Muscle of back (tissue), 11 donors: ENCODE measurements around the gene ZNF593. TPM values are rescaled to one million over a fixed set of nuclear protein-coding genes. Genes with fewer than 3 reads are reported as not detected.

Experiments used
- DNase-seq, 3 donors: peaks; one replicate each; pipeline versions ENCODE4 v3.0.0 to v3.0.0-alpha.2; 2013
- polyA plus RNA-seq, 10 donors: library from polyadenylated mRNA; unstranded; fragments of 120-200 nt; gene quantifications; one replicate each; pipeline ENCODE4 v1.2.1, GENCODE V29; 2013; ENCODE audit not compliant: insufficient read length in 10 of 10

ZNF593 gene
- polyA plus RNA-seq, 10 donors = 10.3 to 21.7 (median 16.6) TPM

- DNase-seq = no peak
Measured at GRCh38 chr1:26197813-26198212, 28.1 kb downstream of the ZNF593 start.

GRCh38 chr1:26200413-26200812 lies 30.7 kb downstream of the ZNF593 start:
- DNase-seq = no peak

DNA sequence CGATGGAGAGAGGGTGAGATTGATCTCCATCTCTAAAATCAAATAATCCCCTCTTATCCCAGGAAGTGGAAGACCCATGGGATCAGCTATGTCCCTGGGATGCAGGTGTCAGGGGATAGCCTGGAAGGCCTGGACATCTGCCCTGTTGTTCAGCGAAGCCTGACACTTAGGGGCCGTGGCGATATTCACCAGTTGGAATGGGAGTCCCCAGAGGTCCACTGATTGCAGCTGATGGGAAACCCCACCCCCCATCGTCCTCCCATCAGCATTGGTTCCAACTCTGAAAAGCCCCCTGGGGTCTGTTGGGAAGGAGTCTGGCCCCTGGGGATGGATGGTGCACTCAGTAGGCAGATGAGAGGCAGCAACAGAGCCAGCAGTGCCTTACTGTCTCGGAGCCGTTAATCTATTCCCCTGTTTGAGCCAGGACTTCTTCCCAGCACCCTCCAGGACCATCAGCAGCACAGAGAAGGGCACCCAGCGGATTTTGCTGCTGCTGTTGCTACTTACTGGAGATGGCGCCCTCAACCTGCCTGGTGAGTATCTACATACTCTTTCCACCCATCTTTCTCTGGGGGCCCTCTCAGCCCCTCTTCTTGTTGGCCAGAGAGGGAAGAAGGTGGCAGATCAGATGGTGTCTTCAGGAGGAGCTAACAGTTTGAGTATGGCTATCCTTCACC lies 34.1 kb downstream of the ZNF593 start:
- DNase-seq = no peak

GRCh38 chr1:26210147-26210870 lies 40.6 kb downstream of the ZNF593 start:
- no peak for DNase-seq

DNA sequence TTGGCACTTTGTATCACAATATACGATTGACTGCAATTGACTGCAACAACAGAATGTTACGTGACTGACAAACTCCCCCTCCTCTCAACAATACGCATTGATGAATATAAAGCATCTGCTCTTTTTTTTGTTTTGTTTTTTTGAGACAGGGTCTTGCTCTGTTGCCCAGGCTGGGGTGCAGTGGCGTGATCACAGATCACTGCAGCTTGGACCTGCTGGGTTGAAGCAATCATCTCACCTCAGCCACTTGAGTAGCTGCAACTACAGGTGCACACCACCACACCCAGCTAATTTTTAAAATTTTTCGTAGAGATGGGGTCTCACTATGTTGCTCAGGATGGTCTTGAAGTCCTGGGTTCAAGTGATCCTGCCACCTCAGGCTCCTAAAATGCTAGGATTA lies 43.0 kb downstream of the ZNF593 start:
- no peak for DNase-seq

DNA sequence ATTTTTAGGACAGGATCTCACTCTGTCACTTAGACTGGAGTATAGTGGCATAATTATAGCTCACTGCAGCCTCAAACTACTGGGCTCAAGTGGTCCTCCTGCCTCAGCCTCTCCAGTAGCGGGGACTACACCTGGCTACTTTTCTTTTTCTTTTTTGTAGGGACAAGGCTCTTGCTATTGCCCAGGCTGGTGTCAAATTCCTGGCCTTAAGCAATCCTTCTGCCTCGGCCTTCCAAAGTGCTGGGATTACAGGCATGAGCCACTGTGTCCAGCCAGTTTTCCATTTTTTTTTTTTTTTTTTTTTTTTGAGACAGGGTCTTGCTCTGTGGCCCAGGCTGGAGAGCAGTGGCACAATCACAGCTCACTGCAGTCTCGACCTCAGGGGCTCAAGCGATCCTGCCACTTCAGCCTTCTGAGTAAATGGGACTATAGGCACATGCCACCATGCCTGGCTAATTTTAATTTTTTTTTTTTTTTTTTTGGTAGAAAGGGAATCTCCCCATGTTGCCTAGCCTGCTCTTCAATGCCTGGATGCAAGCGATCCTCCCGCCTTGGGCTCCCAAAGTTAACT lies 43.7 kb downstream of the ZNF593 start:
- DNase-seq = no peak

DNA sequence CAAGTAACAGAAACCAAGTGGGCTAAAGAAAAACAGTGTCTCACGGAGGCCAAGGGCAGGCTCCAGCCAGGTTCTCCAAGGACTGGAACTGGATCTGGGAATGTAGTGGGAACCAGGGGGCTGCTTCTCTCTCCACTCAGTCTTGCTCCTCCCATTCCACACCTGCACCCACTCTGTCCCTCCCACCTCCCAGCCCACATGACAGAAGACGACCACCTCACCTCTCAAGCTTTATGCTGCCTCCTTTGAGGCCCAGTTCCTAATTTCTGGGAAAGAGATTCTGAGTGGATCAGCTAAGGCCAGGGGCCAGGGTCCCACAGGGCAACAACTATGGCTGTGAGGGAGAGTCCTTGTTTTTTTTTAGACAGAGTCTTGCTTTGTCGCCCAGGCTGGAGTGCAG lies 45.5 kb downstream of the ZNF593 start:
- no peak for DNase-seq

- DNase-seq = no peak
Measured at GRCh38 chr1:26218906-26219494, 49.3 kb downstream of the ZNF593 start.

Other genes with a start within 250 kb of the ZNF593 start
- 10 to 100 TPM; 30.1 to 83.9 (median 59.1) TPM for gene PAFAH2, start 171.8 kb upstream of the ZNF593 start, polyA plus RNA-seq
- gene EXTL1, start 148.1 kb upstream of the ZNF593 start, polyA plus RNA-seq = 1 to 10 TPM; 1.7 to 7.3 (median 3.2) TPM
- 1 to 10 TPM in 1 of 10 donors, under 1 TPM in 9; 0.16 to 1.1 (median 0.55) TPM for gene SLC30A2, start 123.8 kb upstream of the ZNF593 start, polyA plus RNA-seq
- 10 to 100 TPM; 23.1 to 48.6 (median 36.4) TPM for gene TRIM63, start 102.3 kb upstream of the ZNF593 start, polyA plus RNA-seq
- 1 to 10 TPM; 5.9 to 8.8 (median 6.8) TPM for gene PDIK1L, start 58.1 kb upstream of the ZNF593 start, polyA plus RNA-seq
- 1 to 10 TPM in 1 of 10 donors, under 1 TPM in 9; 0.47 to 1.4 (median 0.75) TPM for gene FAM110D, start 10.8 kb upstream of the ZNF593 start, polyA plus RNA-seq
- not detected for gene C1orf232, start 945 bp upstream of the ZNF593 start, polyA plus RNA-seq
- gene ZNF593OS, start 1.9 kb downstream of the ZNF593 start, polyA plus RNA-seq = 1 to 10 TPM in 8 of 10 donors, under 1 TPM in 2; 0.60 to 2.1 (median 1.4) TPM
- gene CNKSR1, start 7.6 kb downstream of the ZNF593 start, polyA plus RNA-seq = 1 to 10 TPM in 9 of 10 donors, under 1 TPM in 1; 0.97 to 3.9 (median 2.1) TPM
- not detected for gene CATSPER4, start 20.7 kb downstream of the ZNF593 start, polyA plus RNA-seq
- 10 to 100 TPM; 17.4 to 28.2 (median 22.9) TPM for gene CEP85, start 64.3 kb downstream of the ZNF593 start, polyA plus RNA-seq
- gene SH3BGRL3, start 110.2 kb downstream of the ZNF593 start, polyA plus RNA-seq = 10 to 100 TPM; 46.1 to 79.3 (median 64.6) TPM
- 10 to 100 TPM in 2 of 10 donors, 1 to 10 TPM in 8; 5.2 to 13.8 (median 8.0) TPM for gene UBXN11, start 136.7 kb downstream of the ZNF593 start, polyA plus RNA-seq
- gene CD52, start 148.1 kb downstream of the ZNF593 start, polyA plus RNA-seq = 10 to 100 TPM in 2 of 10 donors, 1 to 10 TPM in 6, under 1 TPM in 2; 0.66 to 43.2 (median 2.4) TPM
- gene CRYBG2, start 184.2 kb downstream of the ZNF593 start, polyA plus RNA-seq = 1 to 10 TPM in 2 of 10 donors, under 1 TPM in 2, not detected in 6; 0.05 to 2.8 (median 1.2) TPM
- gene ZNF683, start 202.8 kb downstream of the ZNF593 start, polyA plus RNA-seq = not detected
- under 1 TPM in 5 of 10 donors, not detected in 5; 0.03 to 0.18 (median 0.06) TPM for gene LIN28A, start 240.9 kb downstream of the ZNF593 start, polyA plus RNA-seq